Activated CD4-positive, alpha-beta memory T cell treated with anti-CD3 and anti-CD28 coated beads, Interleukin-2, amount 10 ng/mL, durations not matched to agents 7 days and 5 days (primary cell): ENCODE measurements around the gene TXNRD1. TPM values are rescaled to one million over a fixed set of nuclear protein-coding genes. Genes with fewer than 3 reads are reported as not detected.

ENCODE experiments used
- CTCF ChIA-PET: fragments of 350-600 bp; sonication (Branson Sonifier 250); formaldehyde crosslinking; loops from one replicate; lab custom pipeline; 2021; ENCODE audit warnings: antibody characterized with exemption, inconsistent platforms; lab: Charles Lee
- POLR2A ChIA-PET: fragments of 350-600 bp; sonication (Branson Sonifier 250); formaldehyde crosslinking; loops from one replicate; lab custom pipeline; 2021; ENCODE audit warnings: antibody characterized with exemption; lab: Charles Lee
- DNase-seq: peaks from one replicate; pipeline ENCODE4 v3.0.0-alpha.2; 2020
- H3K27ac Mint-ChIP-seq: one replicate; pipeline ENCODE4 v1.8.0; 2021; ENCODE audit warnings: mild to moderate bottlenecking, mixed read lengths
- H3K27me3 Mint-ChIP-seq: one replicate; pipeline ENCODE4 v1.8.0; 2021; ENCODE audit warnings: mixed read lengths
- H3K36me3 Mint-ChIP-seq: one replicate; pipeline ENCODE4 v1.8.0; 2021; ENCODE audit warnings: low read depth, mixed read lengths
- H3K4me1 Mint-ChIP-seq: one replicate; pipeline ENCODE4 v1.8.0; 2021; ENCODE audit warnings: mixed read lengths
- H3K4me3 Mint-ChIP-seq: one replicate; pipeline ENCODE4 v1.8.0; 2021; ENCODE audit warnings: mild to moderate bottlenecking, mixed read lengths
- H3K9me3 Mint-ChIP-seq: one replicate; pipeline ENCODE4 v1.8.0; 2021; ENCODE audit warnings: mixed read lengths
- total RNA-seq, 2 experiments: library from RNA; stranded (reverse); gene quantifications; one replicate each; pipeline ENCODE4 v1.2.3, GENCODE V29; 2021

Gene TXNRD1
- total RNA-seq, 2 experiments from 2014 or later, result 108 to 112 TPM

DNA sequence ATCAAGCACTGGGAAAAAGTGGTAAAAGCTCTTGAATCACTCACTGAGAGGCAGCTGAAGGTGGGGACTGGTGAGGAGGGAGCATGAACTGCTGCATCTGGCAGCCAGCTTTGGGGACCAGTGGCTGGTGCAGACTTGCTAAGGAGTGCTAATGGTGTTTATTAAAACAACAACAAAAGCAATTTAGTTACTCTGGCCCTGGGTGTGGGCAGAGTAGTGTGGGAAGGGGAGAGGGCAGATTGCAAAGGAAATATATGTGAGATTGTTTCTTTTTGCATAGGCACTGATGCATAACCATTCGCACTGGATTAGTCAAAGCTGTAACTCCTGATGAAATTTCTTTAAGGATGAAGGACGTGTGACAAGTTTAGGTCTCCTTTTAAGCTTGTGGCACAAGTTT, 8.1 kb downstream of the TXNRD1 start:
- ChIA-PET CTCF (interaction anchor here (0.6 kb wide), 1 partner anchor 26 kb away, joined by 3 read pairs; no protein-coding TSS in a partner anchor), POLR2A (interaction anchor here (1.8 kb wide), 1 partner anchor 64 kb away, joined by 5 read pairs; no protein-coding TSS in a partner anchor)
- Mint-ChIP-seq H3K27ac (no peak overlapping the region), H3K4me1 (peaks cover 32% of the 10 kb centered on the region), H3K9me3 (peaks cover 7% of the 10 kb centered on the region), H3K27me3 (peaks cover 19% of the 10 kb centered on the region), H3K36me3 (peaks cover 8% of the 10 kb centered on the region), H3K4me3 (no peak overlapping the region)
- no peak for DNase-seq

- Mint-ChIP-seq H3K9me3 (peaks cover 14% of the 10 kb centered on the region), H3K4me1 (peaks cover 7% of the 10 kb centered on the region), H3K27ac (no peak overlapping the region), H3K27me3 (peaks cover 22% of the 10 kb centered on the region), H3K4me3 (no peak overlapping the region), H3K36me3 (peaks cover 6% of the 10 kb centered on the region)
- POLR2A ChIA-PET, result no interaction called here
- CTCF ChIA-PET, result interaction anchor here (1.0 to 1.2 kb wide), 2 partner anchors 10 to 11 kb away, joined by 3 to 6 read pairs; partner anchors contain the start of gene TXNRD1
- DNase-seq, result no peak
Measured at GRCh38 chr12:104226672-104227071, 11.1 kb downstream of the TXNRD1 start.

DNA sequence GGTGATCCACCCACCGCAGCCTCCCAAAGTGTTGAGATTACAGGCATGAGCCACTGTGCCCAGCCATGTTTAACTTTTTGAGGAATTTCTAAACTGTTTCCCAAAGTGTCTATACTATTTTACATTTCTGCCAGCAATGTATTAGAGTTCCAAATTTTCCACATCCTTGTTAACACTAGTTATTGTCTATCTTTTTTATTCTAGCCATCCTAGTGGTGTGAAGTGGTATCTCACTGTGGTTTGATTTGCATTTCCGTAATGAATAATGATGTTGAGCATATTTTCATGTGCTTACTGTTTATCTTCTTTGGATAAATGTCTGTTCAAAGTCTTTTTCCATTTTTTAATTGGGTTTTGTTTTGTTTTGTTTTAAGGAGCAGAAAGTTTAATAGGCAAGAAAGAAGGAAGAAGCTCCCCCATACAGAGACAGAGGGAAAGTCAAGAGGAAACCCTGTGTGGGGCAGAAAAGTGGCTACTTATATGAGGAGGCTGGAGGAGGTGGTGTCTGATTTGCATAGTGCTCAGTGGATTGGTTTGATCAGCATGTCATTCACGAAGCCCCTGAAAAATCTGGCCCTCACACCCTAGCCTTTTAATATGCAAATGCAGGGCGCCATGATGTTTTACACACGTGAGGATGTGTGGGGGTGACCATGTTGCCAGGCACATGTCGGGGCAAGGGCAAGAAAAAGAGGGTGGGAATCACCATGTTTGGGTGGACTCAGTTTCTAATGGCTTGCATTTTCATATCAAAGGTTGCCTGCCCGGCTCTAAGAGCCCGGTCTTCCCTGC, 14.9 kb downstream of the TXNRD1 start:
- Mint-ChIP-seq H3K27me3 (peaks cover 8% of the 10 kb centered on the region), H3K4me1 (no peaks in the 10 kb centered on the region), H3K4me3 (no peak overlapping the region), H3K27ac (no peak overlapping the region), H3K36me3 (peaks cover 9% of the 10 kb centered on the region), H3K9me3 (peaks cover 25% of the 10 kb centered on the region)
- CTCF ChIA-PET, result no interaction called here
- DNase-seq, result no peak
- POLR2A ChIA-PET, result no interaction called here

DNA sequence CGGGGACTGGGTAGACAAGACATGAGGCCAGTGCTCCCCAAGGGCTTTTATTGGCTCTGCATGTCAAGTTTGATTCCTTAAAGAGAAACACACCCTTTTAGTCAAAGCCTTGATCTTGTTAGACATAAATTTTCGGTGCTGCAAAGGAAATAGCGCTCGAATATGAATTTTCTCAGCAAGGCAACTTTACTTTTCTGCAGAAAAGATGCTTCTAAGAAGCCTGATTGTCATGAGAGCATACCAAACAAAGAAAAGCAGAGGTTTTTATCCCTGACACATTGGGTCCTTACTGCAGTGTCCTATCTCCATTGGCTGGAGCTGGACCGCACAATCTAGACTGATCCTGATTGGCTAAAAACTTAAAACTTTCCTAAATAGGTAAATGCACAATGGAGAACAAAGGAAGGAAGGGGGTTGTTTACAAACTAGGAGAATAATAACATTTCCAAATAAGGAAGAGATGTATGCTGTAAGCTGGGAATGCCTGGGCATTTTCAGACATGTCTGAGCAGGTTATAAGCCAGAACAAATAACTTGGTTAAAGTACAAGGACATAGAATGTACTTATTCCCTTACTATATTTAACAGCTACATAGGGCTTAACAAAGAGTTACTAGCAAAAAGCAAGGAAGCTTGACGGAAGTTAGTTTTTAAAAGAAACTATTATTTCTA, 17.2 kb downstream of the TXNRD1 start:
- ChIA-PET POLR2A (no interaction called here), CTCF (interaction anchor here (1.5 to 1.7 kb wide), 2 partner anchors 10 to 21 kb away, joined by 3 to 4 read pairs; no protein-coding TSS in a partner anchor)
- Mint-ChIP-seq H3K27ac (no peak overlapping the region), H3K36me3 (peaks cover 13% of the 10 kb centered on the region), H3K4me1 (no peaks in the 10 kb centered on the region), H3K4me3 (no peak overlapping the region), H3K27me3 (peaks cover 8% of the 10 kb centered on the region), H3K9me3 (peaks cover 29% of the 10 kb centered on the region)
- no peak for DNase-seq

DNA sequence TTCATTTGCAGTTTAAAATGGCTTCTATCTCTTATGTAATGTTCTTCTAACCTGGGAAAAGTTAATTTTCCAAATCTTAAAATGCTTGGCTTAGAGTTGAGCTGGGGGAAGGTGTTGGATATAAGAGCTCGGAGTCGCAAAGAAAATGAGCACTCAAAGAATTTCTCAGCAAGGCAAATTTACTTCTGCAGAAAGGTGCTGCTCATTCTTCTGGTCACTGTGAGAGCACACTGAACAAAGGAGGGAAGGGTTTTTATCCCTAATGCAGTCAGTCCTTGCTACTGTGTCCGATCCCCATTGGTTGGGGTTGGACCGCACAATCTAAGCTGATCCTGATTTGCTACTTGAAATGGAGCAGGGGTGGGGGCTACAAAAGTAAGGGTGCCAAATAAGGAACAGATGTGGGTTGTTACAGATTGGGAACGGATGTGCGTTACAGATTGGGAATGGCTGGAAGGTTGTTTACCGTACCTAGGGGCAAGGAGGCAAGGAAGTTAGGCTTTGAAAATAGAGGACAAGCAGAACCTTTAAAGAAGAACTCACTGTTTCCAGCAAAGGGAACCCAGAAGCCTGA, 19.4 kb downstream of the TXNRD1 start:
- Mint-ChIP-seq H3K9me3 (peaks cover 29% of the 10 kb centered on the region), H3K4me3 (no peak overlapping the region), H3K4me1 (no peaks in the 10 kb centered on the region), H3K27ac (no peak overlapping the region), H3K36me3 (peaks cover 13% of the 10 kb centered on the region), H3K27me3 (peaks cover 8% of the 10 kb centered on the region)
- DNase-seq, result no peak
- ChIA-PET CTCF (interaction anchor here (1.1 kb wide), 1 partner anchor 22 kb away, joined by 5 read pairs; no protein-coding TSS in a partner anchor), POLR2A (interaction anchor here (0.7 kb wide), 1 partner anchor 15 kb away, joined by 3 read pairs; no protein-coding TSS in a partner anchor)

- Mint-ChIP-seq H3K4me3 (no peak overlapping the region), H3K4me1 (no peaks in the 10 kb centered on the region), H3K9me3 (peaks cover 18% of the 10 kb centered on the region), H3K27me3 (peaks cover 2% of the 10 kb centered on the region), H3K27ac (no peak overlapping the region), H3K36me3 (peaks cover 13% of the 10 kb centered on the region)
- POLR2A ChIA-PET, result no interaction called here
- CTCF ChIA-PET, result no interaction called here
- no peak for DNase-seq
Measured at GRCh38 chr12:104237930-104238329, 22.4 kb downstream of the TXNRD1 start.

- CTCF ChIA-PET, result interaction anchor here (0.9 to 2.0 kb wide), 3 partner anchors 10 to 139 kb away, joined by 3 to 4 read pairs (median 4); no protein-coding TSS in a partner anchor
Measured at GRCh38 chr12:104242546-104243206, 27.1 kb downstream of the TXNRD1 start.

DNA sequence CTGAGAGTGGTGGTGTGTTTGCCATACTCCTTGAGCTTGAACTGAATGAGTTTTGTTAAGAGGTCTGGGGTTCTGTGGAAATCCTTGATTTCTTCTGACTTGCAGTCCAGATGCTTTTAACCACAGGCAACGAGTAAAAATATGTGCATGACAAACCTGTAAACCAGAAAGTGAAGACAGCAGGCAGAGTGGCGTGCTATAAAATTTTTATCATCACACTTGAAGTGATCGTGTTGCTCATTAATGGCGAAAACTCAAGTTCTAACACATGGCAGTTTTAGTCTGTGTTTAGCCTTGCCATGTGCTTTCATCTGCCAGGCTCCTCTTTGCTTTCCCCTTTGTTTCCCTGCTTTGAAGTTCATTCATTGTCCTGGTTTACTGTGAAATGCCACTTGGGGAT, 28.0 kb downstream of the TXNRD1 start:
- DNase-seq, result no peak
- no peaks in the 10 kb centered on the region for H3K36me3 Mint-ChIP-seq
- peaks cover 13% of the 10 kb centered on the region for H3K27me3 Mint-ChIP-seq
- POLR2A ChIA-PET, result no interaction called here
- CTCF ChIA-PET, result interaction anchor here (2.0 kb wide), 1 partner anchor 10 kb away, joined by 4 read pairs; no protein-coding TSS in a partner anchor
- no peaks in the 10 kb centered on the region for H3K9me3 Mint-ChIP-seq
- H3K4me1 Mint-ChIP-seq, result no peaks in the 10 kb centered on the region
- no peak overlapping the region for H3K4me3 Mint-ChIP-seq
- H3K27ac Mint-ChIP-seq, result no peak overlapping the region

More at GRCh38 chr12:104242546-104243206, 27.1 kb downstream of the TXNRD1 start:
- Mint-ChIP-seq H3K27me3 (peaks cover 13% of the 10 kb centered on the region), H3K4me1 (no peaks in the 10 kb centered on the region), H3K27ac (no peak overlapping the region), H3K9me3 (no peaks in the 10 kb centered on the region), H3K36me3 (no peaks in the 10 kb centered on the region), H3K4me3 (no peak overlapping the region)
- DNase-seq, result no peak
- POLR2A ChIA-PET, result no interaction called here

DNA sequence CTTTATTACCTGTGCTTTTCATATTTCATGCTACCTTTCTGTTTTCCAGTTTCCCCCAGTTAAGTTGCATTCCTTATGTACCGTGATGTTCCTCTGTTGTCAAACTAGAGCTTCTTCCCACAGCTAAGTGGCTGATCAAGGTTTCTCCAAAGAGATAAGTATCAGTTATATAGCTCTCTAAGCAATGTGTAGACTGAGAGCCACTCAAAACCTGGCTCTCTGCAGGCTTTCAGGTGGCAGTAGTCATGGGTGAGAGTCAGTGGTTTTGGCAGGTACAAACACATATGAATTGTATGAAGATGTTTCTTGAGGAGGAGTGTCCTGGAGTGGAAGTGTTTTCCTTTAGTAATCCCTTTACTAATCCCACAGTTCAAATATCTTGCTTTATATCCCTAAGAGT, 28.4 kb downstream of the TXNRD1 start:
- H3K36me3 Mint-ChIP-seq, result no peaks in the 10 kb centered on the region
- H3K27ac Mint-ChIP-seq, result no peak overlapping the region
- no peaks in the 10 kb centered on the region for H3K4me1 Mint-ChIP-seq
- CTCF ChIA-PET, result no interaction called here
- H3K4me3 Mint-ChIP-seq, result no peak overlapping the region
- no peak for DNase-seq
- no peaks in the 10 kb centered on the region for H3K9me3 Mint-ChIP-seq
- POLR2A ChIA-PET, result no interaction called here
- H3K27me3 Mint-ChIP-seq, result peaks cover 13% of the 10 kb centered on the region

DNA sequence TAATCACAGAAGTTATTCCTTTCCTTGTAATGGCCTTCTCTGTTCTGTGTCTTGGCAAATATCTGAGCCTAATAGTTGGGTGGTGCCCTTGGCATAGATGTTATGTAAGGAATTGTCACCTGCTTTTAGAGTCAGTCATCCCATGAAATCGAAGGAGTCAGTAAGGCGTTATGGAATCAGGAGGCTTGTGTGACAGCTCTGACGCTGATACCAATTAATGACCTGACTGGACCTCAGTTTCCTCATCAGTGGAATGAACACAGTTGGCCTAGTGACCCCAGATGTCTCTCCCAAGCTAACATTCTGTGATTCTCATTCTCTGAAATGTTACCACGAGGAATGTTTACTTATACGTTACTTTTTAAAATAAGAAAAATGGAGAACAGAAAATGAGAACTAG, 32.1 kb downstream of the TXNRD1 start:
- DNase-seq, result no peak
- no peak overlapping the region for H3K4me3 Mint-ChIP-seq
- no peaks in the 10 kb centered on the region for H3K36me3 Mint-ChIP-seq
- ChIA-PET CTCF (no interaction called here), POLR2A (no interaction called here)
- H3K9me3 Mint-ChIP-seq, result no peaks in the 10 kb centered on the region
- H3K27me3 Mint-ChIP-seq, result peaks cover 11% of the 10 kb centered on the region
- H3K4me1 Mint-ChIP-seq, result no peaks in the 10 kb centered on the region
- H3K27ac Mint-ChIP-seq, result no peak overlapping the region

DNA sequence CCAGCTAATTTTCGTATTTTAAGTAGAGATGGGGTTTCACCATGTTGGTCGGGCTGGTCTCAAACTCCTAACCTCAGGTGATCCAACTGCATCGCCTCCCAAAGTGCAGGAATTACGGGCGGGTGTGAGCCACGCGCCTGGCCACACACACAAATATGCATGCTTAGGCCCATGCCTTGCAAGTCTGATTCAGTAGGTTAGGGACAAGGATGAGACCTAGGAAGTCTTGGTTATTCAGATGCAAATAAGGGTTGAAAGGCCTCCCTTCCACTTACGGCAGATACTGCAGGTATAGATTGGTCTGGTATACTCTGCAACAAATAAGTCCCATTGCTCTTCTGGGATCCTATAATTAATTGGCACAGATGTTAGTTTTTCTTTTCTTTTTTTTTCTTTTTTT, 32.9 kb downstream of the TXNRD1 start:
- Mint-ChIP-seq H3K27ac (no peak overlapping the region), H3K9me3 (no peaks in the 10 kb centered on the region), H3K4me3 (no peak overlapping the region), H3K27me3 (peaks cover 11% of the 10 kb centered on the region), H3K4me1 (no peaks in the 10 kb centered on the region), H3K36me3 (no peaks in the 10 kb centered on the region)
- DNase-seq, result no peak
- ChIA-PET POLR2A (no interaction called here), CTCF (no interaction called here)

DNA sequence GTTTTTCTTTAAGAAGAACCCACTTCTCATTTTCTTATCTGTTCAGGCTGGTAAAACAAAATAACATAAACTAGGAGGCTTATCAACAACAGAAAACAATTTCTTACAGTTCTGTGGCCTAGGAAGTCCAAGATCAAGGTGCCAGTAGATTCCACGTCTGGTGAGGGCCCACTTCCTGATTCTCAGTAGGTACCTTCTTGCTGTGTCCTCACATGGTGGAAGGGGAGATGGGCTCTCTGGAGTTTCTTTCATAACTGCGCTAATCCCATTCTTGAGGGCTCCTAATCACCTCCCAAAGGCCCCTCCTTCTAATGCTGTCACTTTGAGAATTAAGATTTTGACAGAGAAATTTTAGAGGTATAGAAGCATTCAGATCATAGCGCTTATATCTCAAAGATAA, 33.4 kb downstream of the TXNRD1 start:
- H3K27ac Mint-ChIP-seq, result no peak overlapping the region

More for the DNA sequence above, 33.4 kb downstream of the TXNRD1 start:
- H3K4me3 Mint-ChIP-seq, result no peak overlapping the region
- no peak for DNase-seq
- POLR2A ChIA-PET, result no interaction called here
- H3K36me3 Mint-ChIP-seq, result no peaks in the 10 kb centered on the region
- no peaks in the 10 kb centered on the region for H3K4me1 Mint-ChIP-seq
- peaks cover 8% of the 10 kb centered on the region for H3K27me3 Mint-ChIP-seq
- CTCF ChIA-PET, result no interaction called here
- H3K9me3 Mint-ChIP-seq, result no peaks in the 10 kb centered on the region
